Measurements from ENCODE around the gene AVPR2.

The AVPR2 gene

GRCh38 chrX:153955228-153955732, 50.8 kb downstream of the AVPR2 start:
- no peak for TF ChIP-seq REST (IDR thresholded peaks at IDR 0.05; ENCODE audit: low read depth)
- TF ChIP-seq CEBPB (IDR thresholded peaks at IDR 0.05): no peak
- no peak for TF ChIP-seq RAD21 (IDR thresholded peaks at IDR 0.05; ENCODE audit: low read depth)

GRCh38 chrX:153956044-153956907, 51.8 kb downstream of the AVPR2 start:
- TF ChIP-seq EP300 (IDR thresholded peaks at IDR 0.05; ENCODE audit: borderline replicate concordance) (no peak), NFIC (IDR thresholded peaks at IDR 0.05) (no peak)

Data from Ishikawa (cell line).